GM19372 (cell line): Measurements from ENCODE around the gene STX8.
"Not testable (repeated sequence)": the region's sequence is repeated elsewhere in the genome, so short reads cannot be mapped to it uniquely, and the experiment has no call there.

Source experiments
- ATAC-seq: cut with Tn5 transposase; IDR thresholded peaks from one replicate; pipeline ENCODE4 v1.9.1; 2021; ENCODE audit warnings: mild to moderate bottlenecking, low read depth, moderate library complexity; ENCODE audit not compliant: unreplicated experiment

The STX8 gene

GRCh38 chr17:9447298-9447697 is 128.3 kb downstream of the STX8 start:
- ATAC-seq, result not testable (repeated sequence)

- ATAC-seq, result no peak
These were observed 129.1 kb downstream of the STX8 start for GRCh38 chr17:9446528-9446927.

GRCh38 chr17:9445424-9445823 is 130.2 kb downstream of the STX8 start:
- no peak for ATAC-seq

- no peak for ATAC-seq
These were observed 130.9 kb downstream of the STX8 start for GRCh38 chr17:9444687-9445086.

GRCh38 chr17:9443811-9444210 is 131.8 kb downstream of the STX8 start:
- no peak for ATAC-seq

- ATAC-seq, result no peak
These were observed 135.8 kb downstream of the STX8 start for GRCh38 chr17:9439851-9440250.

- ATAC-seq, result no peak
These were observed 139.0 kb downstream of the STX8 start for GRCh38 chr17:9436630-9437029.

- ATAC-seq, result no peak
These were observed 140.5 kb downstream of the STX8 start for GRCh38 chr17:9435165-9435564.

- ATAC-seq, result no peak
These were observed 141.0 kb downstream of the STX8 start for GRCh38 chr17:9434642-9435057.

- ATAC-seq, result peak; percentile 54
These were observed 142.6 kb downstream of the STX8 start for GRCh38 chr17:9432934-9433421.

- peak; percentile 64 for ATAC-seq
These were observed 143.3 kb downstream of the STX8 start for GRCh38 chr17:9432134-9432885.

GRCh38 chr17:9431620-9432019 is 144.0 kb downstream of the STX8 start:
- no peak for ATAC-seq

- ATAC-seq, result no peak
These were observed 147.9 kb downstream of the STX8 start for GRCh38 chr17:9427465-9428315.

- ATAC-seq, result no peak
These were observed 151.5 kb downstream of the STX8 start for GRCh38 chr17:9424071-9424640.

GRCh38 chr17:9421525-9421924 is 154.1 kb downstream of the STX8 start:
- no peak for ATAC-seq

GRCh38 chr17:9419932-9420453 is 155.6 kb downstream of the STX8 start:
- ATAC-seq, result no peak

GRCh38 chr17:9414471-9414870 is 161.1 kb downstream of the STX8 start:
- ATAC-seq, result no peak

- ATAC-seq, result no peak
These were observed 164.9 kb downstream of the STX8 start for GRCh38 chr17:9410737-9411136.

- ATAC-seq, result no peak
These were observed 165.3 kb downstream of the STX8 start for GRCh38 chr17:9410301-9410700.

GRCh38 chr17:9409878-9410277 is 165.7 kb downstream of the STX8 start:
- ATAC-seq, result no peak
